ENCODE measurements around the gene RPS6KB2. TPM values are rescaled to one million over a fixed set of nuclear protein-coding genes. Genes with fewer than 3 reads are reported as not detected.
"Not testable (repeated sequence)": the region's sequence is repeated elsewhere in the genome, so short reads cannot be mapped to it uniquely, and the experiment has no call there.

The RPS6KB2 gene
- total RNA-seq, 2 experiments from 2014 or later: 57.5 to 68.1 TPM

- Mint-ChIP-seq H3K4me3 (no peak overlapping the region), H3K27me3 (no peaks in the 10 kb centered on the region), H3K4me1 (peaks cover 38% of the 10 kb centered on the region), H3K27ac (no peak overlapping the region), H3K9me3 (no peaks in the 10 kb centered on the region), H3K36me3 (ENCODE audit: low read depth) (peaks cover 4% of the 10 kb centered on the region)
- no peak for DNase-seq
- ChIA-PET POLR2A (no interaction called here), CTCF (interaction anchor here (0.6 kb wide), 1 partner anchor 19 kb away, joined by 3 read pairs; no protein-coding TSS in a partner anchor)
Measured at GRCh38 chr11:67463186-67463585, 34.9 kb downstream of the RPS6KB2 start.

- Mint-ChIP-seq H3K4me1 (peaks cover 42% of the 10 kb centered on the region), H3K4me3 (peak overlapping the region; percentile 84), H3K27me3 (no peaks in the 10 kb centered on the region), H3K27ac (peak overlapping the region; percentile 93), H3K36me3 (ENCODE audit: low read depth) (peaks cover 4% of the 10 kb centered on the region), H3K9me3 (no peaks in the 10 kb centered on the region)
- no peak for DNase-seq
- POLR2A ChIA-PET: no interaction called here
- CTCF ChIA-PET: no interaction called here
Measured at GRCh38 chr11:67463680-67464410, 35.6 kb downstream of the RPS6KB2 start.

- H3K9me3 Mint-ChIP-seq: no peaks in the 10 kb centered on the region
- ChIA-PET CTCF (interaction anchor here (0.7 to 1.7 kb wide), 6 partner anchors 14 to 119 kb away, joined by 3 to 6 read pairs (median 3); partner anchors contain the start of genes AIP, PPP1CA and PTPRCAP), POLR2A (interaction anchor here (1.1 kb wide), 1 partner anchor 27 kb away, joined by 3 read pairs; the partner anchor contains the start of gene PTPRCAP)
- H3K4me1 Mint-ChIP-seq: peaks cover 44% of the 10 kb centered on the region
- peaks cover 4% of the 10 kb centered on the region for H3K36me3 Mint-ChIP-seq (ENCODE audit: low read depth)
- DNase-seq: peak; percentile 96
- H3K27ac Mint-ChIP-seq: peak overlapping the region; percentile 93
- peak overlapping the region; percentile 84 for H3K4me3 Mint-ChIP-seq
- no peaks in the 10 kb centered on the region for H3K27me3 Mint-ChIP-seq
Measured at GRCh38 chr11:67464411-67465188, 36.3 kb downstream of the RPS6KB2 start.

- Mint-ChIP-seq H3K27ac (peak overlapping the region; percentile 93), H3K36me3 (ENCODE audit: low read depth) (peaks cover 4% of the 10 kb centered on the region)
Measured at GRCh38 chr11:67465189-67465510, 36.9 kb downstream of the RPS6KB2 start.

GRCh38 chr11:67465530-67465929 is 37.2 kb downstream of the RPS6KB2 start:
- ChIA-PET CTCF (interaction anchor here (1.0 to 1.7 kb wide), 7 partner anchors 15 to 120 kb away, joined by 3 to 6 read pairs (median 3); partner anchors contain the start of genes AIP and PTPRCAP), POLR2A (interaction anchor here (1.1 kb wide), 1 partner anchor 28 kb away, joined by 3 read pairs; the partner anchor contains the start of gene PTPRCAP)
- peak overlapping the region; percentile 84 for H3K4me3 Mint-ChIP-seq
- H3K27ac Mint-ChIP-seq: peak overlapping the region; percentile 93
- H3K9me3 Mint-ChIP-seq; DNase-seq; H3K27me3 Mint-ChIP-seq; H3K36me3 Mint-ChIP-seq (ENCODE audit: low read depth): not testable (repeated sequence)
- peaks cover 43% of the 10 kb centered on the region for H3K4me1 Mint-ChIP-seq

More at GRCh38 chr11:67465189-67465510, 36.9 kb downstream of the RPS6KB2 start:
- Mint-ChIP-seq H3K9me3 (no peaks in the 10 kb centered on the region), H3K27me3 (no peaks in the 10 kb centered on the region), H3K4me1 (peaks cover 45% of the 10 kb centered on the region), H3K4me3 (peak overlapping the region; percentile 84)
- POLR2A ChIA-PET: interaction anchor here (1.1 kb wide), 1 partner anchor 28 kb away, joined by 3 read pairs; the partner anchor contains the start of gene PTPRCAP
- CTCF ChIA-PET: interaction anchor here (0.7 to 1.7 kb wide), 8 partner anchors 14 to 119 kb away, joined by 3 to 6 read pairs (median 3); partner anchors contain the start of genes AIP, PPP1CA and PTPRCAP
- no peak for DNase-seq

- no peaks in the 10 kb centered on the region for H3K27me3 Mint-ChIP-seq
- no peaks in the 10 kb centered on the region for H3K9me3 Mint-ChIP-seq
- ChIA-PET CTCF (interaction anchor here (1.0 to 2.8 kb wide), 7 partner anchors 16 to 78 kb away, joined by 3 to 10 read pairs (median 6); partner anchors contain the start of genes AIP, PITPNM1 and PTPRCAP), POLR2A (no interaction called here)
- DNase-seq: no peak
- H3K4me1 Mint-ChIP-seq: peaks cover 43% of the 10 kb centered on the region
- H3K27ac Mint-ChIP-seq: peak overlapping the region; percentile 36
- H3K36me3 Mint-ChIP-seq (ENCODE audit: low read depth): peaks cover 4% of the 10 kb centered on the region
- H3K4me3 Mint-ChIP-seq: peak overlapping the region; percentile 16
Measured at GRCh38 chr11:67466367-67466766, 38.1 kb downstream of the RPS6KB2 start.

- H3K4me3 Mint-ChIP-seq: peak overlapping the region; percentile 89
- no peaks in the 10 kb centered on the region for H3K27me3 Mint-ChIP-seq
- peaks cover 4% of the 10 kb centered on the region for H3K36me3 Mint-ChIP-seq (ENCODE audit: low read depth)
- no peak for DNase-seq
- H3K9me3 Mint-ChIP-seq: no peaks in the 10 kb centered on the region
- ChIA-PET POLR2A (no interaction called here), CTCF (interaction anchor here (0.8 to 2.8 kb wide), 11 partner anchors 11 to 162 kb away, joined by 3 to 10 read pairs (median 5); partner anchors contain the start of genes AIP, NUDT8, PITPNM1 and PPP1CA)
- peaks cover 43% of the 10 kb centered on the region for H3K4me1 Mint-ChIP-seq
- H3K27ac Mint-ChIP-seq: peak overlapping the region; percentile 83
Measured at GRCh38 chr11:67466962-67467771, 38.9 kb downstream of the RPS6KB2 start.

GRCh38 chr11:67468056-67468455 is 39.8 kb downstream of the RPS6KB2 start:
- Mint-ChIP-seq H3K4me3 (peak overlapping the region; percentile 89), H3K27me3 (no peaks in the 10 kb centered on the region), H3K9me3 (no peaks in the 10 kb centered on the region), H3K27ac (peak overlapping the region; percentile 83), H3K4me1 (peaks cover 43% of the 10 kb centered on the region), H3K36me3 (ENCODE audit: low read depth) (peaks cover 4% of the 10 kb centered on the region)
- ChIA-PET CTCF (interaction anchor here (0.5 to 2.8 kb wide), 15 partner anchors 9 to 161 kb away, joined by 3 to 10 read pairs (median 4); partner anchors contain the start of genes AIP, NUDT8, PPP1CA and PTPRCAP), POLR2A (interaction anchor here (0.9 kb wide), 1 partner anchor 32 kb away, joined by 3 read pairs; no protein-coding TSS in a partner anchor)
- no peak for DNase-seq

GRCh38 chr11:67468456-67468758 is 40.1 kb downstream of the RPS6KB2 start:
- H3K9me3 Mint-ChIP-seq: no peaks in the 10 kb centered on the region
- H3K27ac Mint-ChIP-seq: peak overlapping the region; percentile 83
- peaks cover 4% of the 10 kb centered on the region for H3K36me3 Mint-ChIP-seq (ENCODE audit: low read depth)
- peak overlapping the region; percentile 89 for H3K4me3 Mint-ChIP-seq
- H3K27me3 Mint-ChIP-seq: no peaks in the 10 kb centered on the region
- no peak for DNase-seq
- POLR2A ChIA-PET: interaction anchor here (0.5 to 1.9 kb wide), 3 partner anchors 32 to 67 kb away, joined by 3 to 6 read pairs (median 5); partner anchors contain the start of gene PPP1CA
- CTCF ChIA-PET: interaction anchor here (0.5 to 2.8 kb wide), 15 partner anchors 8 to 106 kb away, joined by 3 to 10 read pairs (median 4); partner anchors contain the start of genes AIP, PPP1CA, PTPRCAP and RPS6KB2
- H3K4me1 Mint-ChIP-seq: peaks cover 41% of the 10 kb centered on the region

GRCh38 chr11:67468759-67469507 is 40.6 kb downstream of the RPS6KB2 start, which contains the start of gene TMEM134:
TSS of gene TMEM134 (minus strand) at chr11:67469251. CDS start at chr11:67469192, 59 bp downstream.
- Mint-ChIP-seq H3K27me3 (no peaks in the 10 kb centered on the region), H3K4me1 (peaks cover 41% of the 10 kb centered on the region), H3K36me3 (ENCODE audit: low read depth) (peaks cover 4% of the 10 kb centered on the region), H3K9me3 (no peaks in the 10 kb centered on the region), H3K4me3 (peak within 1 kb of the TSS; percentile 89), H3K27ac (peak within 1 kb of the TSS; percentile 83)
- ChIA-PET POLR2A (interaction anchor here (0.5 to 1.9 kb wide), 3 partner anchors 32 to 67 kb away, joined by 3 to 6 read pairs (median 5); partner anchors contain the start of gene PPP1CA), CTCF (interaction anchor here (0.7 to 2.8 kb wide), 19 partner anchors 8 to 107 kb away, joined by 3 to 10 read pairs (median 4); partner anchors contain the start of genes AIP, PPP1CA, PTPRCAP and RPS6KB2)
- DNase-seq: peak; percentile 89

GRCh38 chr11:67469508-67469811 is 41.2 kb downstream of the RPS6KB2 start:
- POLR2A ChIA-PET: interaction anchor here (1.9 kb wide), 1 partner anchor 68 kb away, joined by 6 read pairs; the partner anchor contains the start of gene PPP1CA
- H3K4me3 Mint-ChIP-seq: peak overlapping the region; percentile 89

More at GRCh38 chr11:67469508-67469811, 41.2 kb downstream of the RPS6KB2 start:
- Mint-ChIP-seq H3K27ac (peak overlapping the region; percentile 80), H3K27me3 (no peaks in the 10 kb centered on the region), H3K4me1 (peaks cover 36% of the 10 kb centered on the region), H3K36me3 (ENCODE audit: low read depth) (peaks cover 4% of the 10 kb centered on the region), H3K9me3 (no peaks in the 10 kb centered on the region)
- no peak for DNase-seq
- CTCF ChIA-PET: interaction anchor here (0.7 to 2.0 kb wide), 8 partner anchors 10 to 68 kb away, joined by 3 to 5 read pairs (median 4); partner anchors contain the start of genes PPP1CA, PTPRCAP and RPS6KB2
